ENCODE results near the gene C17orf50. TPM values are rescaled to one million over a fixed set of nuclear protein-coding genes. Genes with fewer than 3 reads are reported as not detected.
A peak's percentile ranks its signal among the peaks of the same experiment; 100 is the strongest.

Gene C17orf50
- total and polyA plus RNA-seq, 2 of the 13 experiments (the other 11 are each of a cell fraction or from before 2014, with no cell fraction given): not detected

- Histone ChIP-seq H3K27ac (ENCODE audit: extremely low read length, insufficient read depth, low read length) (no peak overlapping the region), H3K4me1 (ENCODE audit: insufficient read depth, low read length) (no peaks in the 10 kb centered on the region), H3K4me2 (ENCODE audit: low read depth, low read length) (no peak overlapping the region), H3K36me3 (replicated peaks in 1 of 2; ENCODE audit: control insufficient read depth in 1 of 2, insufficient read depth in 2 of 2, low read length in 2 of 2) (no peaks in the 10 kb centered on the region), H3K79me2 (ENCODE audit: insufficient read depth, low read length) (no peaks in the 10 kb centered on the region), H3K9me3 (ENCODE audit: low read length) (no peaks in the 10 kb centered on the region), H3K4me3 (replicated peaks in 1 of 3; ENCODE audit: insufficient read depth in 1 of 3, low read depth in 2 of 3, low read length in 3 of 3) (no peak overlapping the region), H4K20me1 (ENCODE audit: insufficient read depth, low read length) (no peaks in the 10 kb centered on the region), H3K9ac (ENCODE audit: insufficient read depth, low read depth, low read length) (no peak overlapping the region), H2AFZ (ENCODE audit: low read length) (no peak overlapping the region), H3K27me3 (ENCODE audit: control insufficient read depth in 1 of 2, insufficient read depth in 2 of 2, low read length in 2 of 2) (peaks cover 2 to 19% of the 10 kb centered on the region in 2 experiments; a peak in 2 of 5 replicates)
- 85% methylated on average over 45 of the region's 73 CpGs for WGBS (ENCODE audit: low lambda C conversion rate)
- DNase-seq (ENCODE audit: low spot score) (no peak), ATAC-seq (no peak; the same call in 2 of the 3 replicates), FAIRE-seq (no peak)
- TF ChIP-seq ZFP37 (CRISPR knock-in tag; IDR thresholded peaks at IDR 0.05; ENCODE audit: borderline replicate concordance): no peak
- TF ChIP-seq AGO1 (IDR thresholded peaks at IDR 0.05; ENCODE audit: low read depth, low read length, poor library complexity, severe bottlenecking): peak; percentile 15
- TF ChIP-seq ARHGAP35 (CRISPR knock-in tag; IDR thresholded peaks at IDR 0.05; ENCODE audit: borderline replicate concordance): no peak
- peak; percentile 19 for TF ChIP-seq AGO2 (optimal IDR thresholded peaks at IDR 0.05; ENCODE audit: low read depth, low read length)
- no peak for TF ChIP-seq TBX3 (IDR thresholded peaks at IDR 0.05; ENCODE audit: borderline replicate concordance)
- TF ChIP-seq MBD4 (IDR thresholded peaks at IDR 0.05; ENCODE audit: borderline replicate concordance, low read length): no peak
- TF ChIP-seq ARID3A (IDR thresholded peaks at IDR 0.05; ENCODE audit: low read depth, low read length): no peak
- no peak for TF ChIP-seq ZNF615 (CRISPR knock-in tag; IDR thresholded peaks at IDR 0.05; ENCODE audit: borderline replicate concordance)
- TF ChIP-seq, protein P1, sequence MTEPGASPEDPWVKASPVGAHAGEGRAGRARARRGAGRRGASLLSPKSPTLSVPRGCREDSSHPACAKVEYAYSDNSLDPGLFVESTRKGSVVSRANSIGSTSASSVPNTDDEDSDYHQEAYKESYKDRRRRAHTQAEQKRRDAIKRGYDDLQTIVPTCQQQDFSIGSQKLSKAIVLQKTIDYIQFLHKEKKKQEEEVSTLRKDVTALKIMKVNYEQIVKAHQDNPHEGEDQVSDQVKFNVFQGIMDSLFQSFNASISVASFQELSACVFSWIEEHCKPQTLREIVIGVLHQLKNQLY (CRISPR knock-in tag; IDR thresholded peaks at IDR 0.05): no peak
- intact Hi-C loops (cut with micrococcal nuclease; ENCODE audit: unreplicated experiment): no loop called here
- in situ Hi-C loops (cut with HindIII; ENCODE audit: extremely low pct_ligation_motif_present, low pct_unique_long_range_greater_than_20kb): loop anchor here (10.0 to 25.0 kb wide), 2 partner anchors 186 to 429 kb away; no protein-coding TSS in a partner anchor
- CTCF ChIA-PET (ENCODE audit: low intra/inter-chr PET ratio, low total read pairs): no interaction called here
- BruUV-seq (replicated peaks): no TSS peak
- POLR2A ChIA-PET: no interaction called here
These were observed 19.4 kb upstream of the C17orf50 start for GRCh38 chr17:35740997-35741931.
